ENCODE measurements around the gene CUX1. TPM values are rescaled to one million over a fixed set of nuclear protein-coding genes. Genes with fewer than 3 reads are reported as not detected.
"Not testable (repeated sequence)": the region's sequence is repeated elsewhere in the genome, so short reads cannot be mapped to it uniquely, and the experiment has no call there.

CUX1 gene
- total RNA-seq, 2 experiments from 2014 or later, result 20.2 to 20.4 TPM

DNA sequence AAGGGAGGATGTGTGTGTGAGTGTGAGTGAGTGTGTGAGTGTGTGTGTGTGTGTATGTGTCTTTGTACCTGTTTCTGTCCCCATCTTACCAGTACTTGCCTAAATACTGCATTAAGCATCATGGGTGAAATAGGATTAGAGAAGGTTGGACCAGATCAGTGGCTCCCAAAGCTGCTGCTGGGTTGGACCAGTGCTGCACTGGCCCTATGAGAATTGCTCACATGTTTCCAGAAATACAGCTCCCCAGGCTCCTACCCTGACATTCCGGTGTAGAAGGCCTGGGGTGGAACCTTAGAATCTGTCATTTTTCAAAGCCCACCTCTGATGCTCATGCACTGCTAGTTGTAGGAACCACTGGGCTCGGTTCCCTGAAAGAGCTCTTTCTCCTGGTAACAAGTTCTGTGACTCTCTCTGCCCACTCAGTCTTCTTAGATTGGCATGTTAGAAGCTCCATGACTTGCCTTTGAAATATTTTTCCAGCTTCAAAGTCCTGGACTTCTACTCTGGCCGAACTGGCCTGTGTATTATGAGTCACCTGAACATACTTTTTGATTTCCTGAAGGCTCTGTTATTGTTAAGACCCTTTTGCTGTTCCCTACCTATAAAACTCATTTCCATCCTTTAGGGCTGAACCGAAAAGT, 224.7 kb downstream of the CUX1 start:
- intact Hi-C loops (cut with micrococcal nuclease), result no loop called here
- ChIA-PET CTCF (no interaction called here), POLR2A (interaction anchor here (0.7 kb wide), 1 partner anchor 11 kb away, joined by 3 read pairs; no protein-coding TSS in a partner anchor)
- Mint-ChIP-seq H3K27me3 (no peaks in the 10 kb centered on the region), H3K9me3 (no peaks in the 10 kb centered on the region), H3K36me3 (ENCODE audit: low read depth) (no peaks in the 10 kb centered on the region), H3K27ac (no peak overlapping the region), H3K4me1 (ENCODE audit: low read depth) (peaks cover 20% of the 10 kb centered on the region), H3K4me3 (no peak overlapping the region)
- no peak for TF ChIP-seq CTCF (IDR thresholded peaks at IDR 0.05)
- no peak for ATAC-seq
- DNase-seq, result no peak

DNA sequence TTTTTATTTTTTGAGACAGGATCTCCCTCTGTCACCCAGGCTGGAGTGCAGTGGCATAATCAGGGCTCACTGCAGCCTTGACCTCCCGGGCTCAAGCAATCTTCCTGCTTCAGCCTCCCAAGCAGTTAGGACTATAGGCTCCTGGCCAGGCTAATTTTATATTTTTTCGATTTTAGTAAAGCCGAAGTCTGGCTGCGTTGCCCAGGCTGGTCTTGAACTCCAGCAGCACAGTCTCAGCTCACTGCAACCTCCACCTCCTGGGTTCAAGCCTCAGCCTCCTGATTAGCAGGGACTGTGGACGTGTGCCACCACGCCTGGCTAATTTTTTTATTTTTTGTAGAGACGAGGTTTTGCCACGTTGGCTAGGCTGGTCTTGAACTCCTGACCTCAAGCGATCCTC, 225.4 kb downstream of the CUX1 start:
- H3K27ac Mint-ChIP-seq; POLR2A ChIA-PET; DNase-seq; H3K4me3 Mint-ChIP-seq; CTCF ChIA-PET; H3K9me3 Mint-ChIP-seq; H3K27me3 Mint-ChIP-seq; H3K36me3 Mint-ChIP-seq (ENCODE audit: low read depth); intact Hi-C loops (cut with micrococcal nuclease); ATAC-seq: not testable (repeated sequence)
- H3K4me1 Mint-ChIP-seq (ENCODE audit: low read depth), result peaks cover 20% of the 10 kb centered on the region

GRCh38 chr7:102044641-102044983, 227.2 kb downstream of the CUX1 start:
- H3K9me3 Mint-ChIP-seq, result no peaks in the 10 kb centered on the region
- POLR2A ChIA-PET, result interaction anchor here (1.0 kb wide), 1 partner anchor 33 kb away, joined by 3 read pairs; no protein-coding TSS in a partner anchor
- H3K27me3 Mint-ChIP-seq, result no peaks in the 10 kb centered on the region
- H3K4me3 Mint-ChIP-seq, result no peak overlapping the region
- intact Hi-C loops (cut with micrococcal nuclease), result no loop called here
- CTCF ChIA-PET, result no interaction called here
- TF ChIP-seq CTCF (IDR thresholded peaks at IDR 0.05), result no peak
- peaks cover 20% of the 10 kb centered on the region for H3K4me1 Mint-ChIP-seq (ENCODE audit: low read depth)
- no peak for ATAC-seq
- no peak overlapping the region for H3K27ac Mint-ChIP-seq
- H3K36me3 Mint-ChIP-seq (ENCODE audit: low read depth), result peaks cover 2% of the 10 kb centered on the region
- no peak for DNase-seq

GRCh38 chr7:102044984-102045673, 227.7 kb downstream of the CUX1 start:
- no peak for TF ChIP-seq CTCF (IDR thresholded peaks at IDR 0.05)
- Mint-ChIP-seq H3K36me3 (ENCODE audit: low read depth) (peaks cover 2% of the 10 kb centered on the region), H3K9me3 (no peaks in the 10 kb centered on the region), H3K27me3 (no peaks in the 10 kb centered on the region), H3K27ac (no peak overlapping the region), H3K4me3 (no peak overlapping the region), H3K4me1 (ENCODE audit: low read depth) (peaks cover 20% of the 10 kb centered on the region)
- DNase-seq, result peak; percentile 12
- CTCF ChIA-PET, result interaction anchor here (1.5 kb wide), 1 partner anchor 507 kb away, joined by 4 read pairs; no protein-coding TSS in a partner anchor
- intact Hi-C loops (cut with micrococcal nuclease), result no loop called here
- ATAC-seq, result no peak
- POLR2A ChIA-PET, result interaction anchor here (1.0 kb wide), 1 partner anchor 32 kb away, joined by 3 read pairs; no protein-coding TSS in a partner anchor

DNA sequence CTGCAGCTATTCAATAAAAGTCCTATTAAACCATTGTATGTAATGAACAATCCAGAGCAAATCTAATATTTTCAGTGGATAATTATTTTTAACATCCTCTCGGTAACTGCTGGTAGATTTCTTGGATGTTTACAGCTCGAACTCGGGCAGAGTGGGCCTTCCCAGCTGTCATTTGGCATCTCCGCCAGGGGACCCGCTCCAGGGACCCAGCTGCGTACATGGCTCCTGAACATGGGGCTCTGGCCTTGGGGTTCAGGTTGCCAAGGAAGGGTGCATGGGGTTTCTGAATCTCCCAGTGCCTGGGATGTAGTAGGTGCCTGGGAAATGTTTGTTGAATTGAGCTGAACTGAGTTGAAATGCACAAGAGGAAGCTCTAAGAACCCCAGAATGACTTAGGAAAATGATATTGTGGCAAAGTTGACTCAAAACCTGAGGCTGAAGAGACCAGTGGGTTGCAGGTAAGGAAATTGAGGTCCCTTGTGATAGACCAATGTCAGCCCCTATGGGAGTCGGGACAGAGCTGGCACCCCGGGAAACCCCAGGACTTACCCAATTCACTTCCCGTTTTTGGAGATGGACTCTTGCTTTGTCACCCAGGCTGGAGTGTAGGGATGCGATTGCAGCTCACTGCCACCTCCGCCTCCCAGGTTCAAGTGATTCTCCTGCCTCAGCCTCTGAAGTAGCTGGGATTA, 228.4 kb downstream of the CUX1 start:
- ChIA-PET CTCF (interaction anchor here (1.5 kb wide), 1 partner anchor 508 kb away, joined by 4 read pairs; no protein-coding TSS in a partner anchor), POLR2A (interaction anchor here (1.5 kb wide), 1 partner anchor 14 kb away, joined by 3 read pairs; no protein-coding TSS in a partner anchor)
- no peak for TF ChIP-seq CTCF (IDR thresholded peaks at IDR 0.05)
- H3K27me3 Mint-ChIP-seq, result no peaks in the 10 kb centered on the region
- H3K27ac Mint-ChIP-seq, result no peak overlapping the region
- intact Hi-C loops (cut with micrococcal nuclease), result no loop called here
- peaks cover 3% of the 10 kb centered on the region for H3K36me3 Mint-ChIP-seq (ENCODE audit: low read depth)
- no peak overlapping the region for H3K4me3 Mint-ChIP-seq
- no peak for DNase-seq
- ATAC-seq, result no peak
- no peaks in the 10 kb centered on the region for H3K9me3 Mint-ChIP-seq
- H3K4me1 Mint-ChIP-seq (ENCODE audit: low read depth), result peaks cover 20% of the 10 kb centered on the region

Measured in activated CD8-positive, alpha-beta T cell treated with anti-CD3 and anti-CD28 coated beads for 36 hours (primary cell).